LNCaP clone FGC (cell line): Measurements from ENCODE around the gene THAP4.
"Not testable (repeated sequence)": the region's sequence is repeated elsewhere in the genome, so short reads cannot be mapped to it uniquely, and the experiment has no call there.

Experiments
- DNase-seq: peaks from one replicate; pipeline ENCODE4 v3.0.0-alpha.2; 2011; ENCODE audit warnings: low read depth
- H3K4me3 ChIP-seq: 2 replicates; pipeline ENCODE4 v1.5.1; 2011; ENCODE audit warnings: mild to moderate bottlenecking, low read depth, low read length, control low read depth
- CTCF ChIP-seq: IDR thresholded peaks from 2 replicates; pipeline ENCODE4 v1.5.1; 2012; ENCODE audit warnings: mild to moderate bottlenecking; ENCODE audit not compliant: control insufficient read depth, insufficient read depth; ENCODE audit errors: extremely low read depth

THAP4 gene

GRCh38 chr2:241671457-241672240, 34.7 kb upstream of the THAP4 start:
- TF ChIP-seq CTCF = no peak
- no peak for DNase-seq

GRCh38 chr2:241670333-241671110, 33.6 kb upstream of the THAP4 start:
- H3K4me3 ChIP-seq = no peak overlapping the region
- TF ChIP-seq CTCF = no peak
- no peak for DNase-seq

More at GRCh38 chr2:241671457-241672240, 34.7 kb upstream of the THAP4 start:
- no peak overlapping the region for H3K4me3 ChIP-seq

- no peak overlapping the region for H3K4me3 ChIP-seq
- TF ChIP-seq CTCF = no peak
- DNase-seq = no peak
These were observed 31.9 kb upstream of the THAP4 start for GRCh38 chr2:241668839-241669238.

GRCh38 chr2:241668354-241668753, 31.4 kb upstream of the THAP4 start:
- no peak for DNase-seq
- H3K4me3 ChIP-seq = no peak overlapping the region
- no peak for TF ChIP-seq CTCF

GRCh38 chr2:241666627-241667400, 29.9 kb upstream of the THAP4 start:
- DNase-seq = no peak
- no peak for TF ChIP-seq CTCF
- no peak overlapping the region for H3K4me3 ChIP-seq

- DNase-seq = no peak
- H3K4me3 ChIP-seq = no peak overlapping the region
- TF ChIP-seq CTCF = no peak
These were observed 28.9 kb upstream of the THAP4 start for GRCh38 chr2:241665731-241666440.

GRCh38 chr2:241662731-241663130, 25.8 kb upstream of the THAP4 start:
- not testable (repeated sequence) for H3K4me3 ChIP-seq, DNase-seq
